ENCODE measurements around the gene CRHR1. TPM values are rescaled to one million over a fixed set of nuclear protein-coding genes. Genes with fewer than 3 reads are reported as not detected.

The CRHR1 gene
- total RNA-seq, 2 experiments from 2014 or later, result not detected

DNA sequence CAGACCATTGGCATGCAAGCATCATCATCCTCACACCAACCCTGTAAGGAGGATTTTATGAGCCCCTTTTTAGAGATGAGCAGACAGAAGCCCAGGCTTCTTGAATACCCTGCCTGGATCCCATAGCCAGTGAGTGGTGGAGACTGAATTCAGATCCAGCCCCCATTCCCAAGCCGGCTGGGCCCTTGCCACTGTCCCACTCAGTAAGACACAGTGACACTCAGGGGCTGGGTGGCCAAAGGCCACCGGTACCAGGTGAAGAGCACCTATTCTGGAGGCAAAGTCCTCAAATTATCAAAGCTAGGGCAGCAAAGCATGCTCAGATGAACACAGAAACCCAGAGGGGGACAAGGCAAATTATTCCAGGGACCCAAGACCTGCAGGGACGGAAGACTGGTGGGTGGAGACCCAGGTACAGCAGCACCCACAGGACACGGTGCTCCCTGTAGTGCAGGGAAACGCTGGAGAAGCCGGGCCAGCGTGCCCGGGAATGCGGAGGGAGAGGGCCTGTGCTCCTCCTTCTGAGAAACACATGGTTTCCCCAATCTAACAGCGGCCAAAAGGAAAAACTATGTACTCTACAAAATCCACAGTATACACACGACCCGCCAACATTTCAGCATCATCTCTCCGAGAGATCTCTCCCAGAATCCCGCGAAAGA lies 33.2 kb upstream of the CRHR1 start:
- Mint-ChIP-seq H3K36me3 (no peaks in the 10 kb centered on the region), H3K4me3 (no peak overlapping the region), H3K27me3 (peaks cover 11% of the 10 kb centered on the region), H3K27ac (no peak overlapping the region), H3K4me1 (ENCODE audit: low read depth) (no peaks in the 10 kb centered on the region), H3K9me3 (no peaks in the 10 kb centered on the region)
- no peak for DNase-seq
- ChIA-PET POLR2A (no interaction called here), CTCF (no interaction called here)
- intact Hi-C loops (cut with micrococcal nuclease), result no loop called here

DNA sequence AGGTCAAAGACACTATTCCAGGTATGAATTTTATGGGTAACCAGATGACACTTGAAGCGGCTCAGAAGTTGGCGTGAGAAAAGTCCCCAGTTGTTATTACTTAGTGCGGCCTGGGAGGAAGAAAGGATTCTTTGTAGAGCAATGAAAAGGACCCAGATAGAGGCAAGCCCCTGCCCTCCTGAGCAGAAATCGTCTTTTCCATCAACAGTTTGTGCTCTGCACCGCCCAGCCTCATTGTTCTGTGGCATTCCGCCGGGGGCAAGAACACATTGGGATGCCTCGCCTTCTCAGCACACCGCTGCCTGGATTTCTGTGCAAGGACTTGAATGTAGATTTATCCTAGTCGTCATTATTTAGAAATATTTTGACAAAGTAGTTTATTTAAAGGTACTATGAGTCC lies 32.7 kb upstream of the CRHR1 start:
- intact Hi-C loops (cut with micrococcal nuclease), result no loop called here
- H3K36me3 Mint-ChIP-seq, result no peaks in the 10 kb centered on the region
- POLR2A ChIA-PET, result no interaction called here

DNA sequence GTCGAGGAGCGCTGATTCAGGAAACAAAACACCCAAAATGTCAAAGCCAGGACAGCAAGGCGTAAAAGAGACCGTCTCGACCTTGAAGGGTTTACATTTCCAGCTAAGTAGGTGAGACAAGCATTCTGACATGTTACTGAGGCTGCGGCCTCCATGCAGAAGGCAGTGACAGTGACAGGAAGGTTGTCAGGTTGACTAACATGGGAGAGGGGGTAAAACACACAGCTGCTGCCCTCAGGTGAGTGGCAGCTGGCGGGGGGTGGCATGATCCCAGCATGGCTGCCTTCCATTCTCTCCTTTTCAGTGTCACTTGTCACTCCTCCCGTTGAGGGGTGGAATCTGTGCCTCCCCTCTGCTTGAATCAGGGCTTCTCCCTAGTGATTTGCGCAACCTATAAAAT lies 31.9 kb upstream of the CRHR1 start:
- H3K4me3 Mint-ChIP-seq, result no peak overlapping the region

More for the DNA sequence above, 32.7 kb upstream of the CRHR1 start:
- DNase-seq, result no peak
- Mint-ChIP-seq H3K27ac (no peak overlapping the region), H3K4me1 (ENCODE audit: low read depth) (no peaks in the 10 kb centered on the region), H3K27me3 (peaks cover 13% of the 10 kb centered on the region), H3K9me3 (no peaks in the 10 kb centered on the region), H3K4me3 (no peak overlapping the region)
- CTCF ChIA-PET, result no interaction called here

DNA sequence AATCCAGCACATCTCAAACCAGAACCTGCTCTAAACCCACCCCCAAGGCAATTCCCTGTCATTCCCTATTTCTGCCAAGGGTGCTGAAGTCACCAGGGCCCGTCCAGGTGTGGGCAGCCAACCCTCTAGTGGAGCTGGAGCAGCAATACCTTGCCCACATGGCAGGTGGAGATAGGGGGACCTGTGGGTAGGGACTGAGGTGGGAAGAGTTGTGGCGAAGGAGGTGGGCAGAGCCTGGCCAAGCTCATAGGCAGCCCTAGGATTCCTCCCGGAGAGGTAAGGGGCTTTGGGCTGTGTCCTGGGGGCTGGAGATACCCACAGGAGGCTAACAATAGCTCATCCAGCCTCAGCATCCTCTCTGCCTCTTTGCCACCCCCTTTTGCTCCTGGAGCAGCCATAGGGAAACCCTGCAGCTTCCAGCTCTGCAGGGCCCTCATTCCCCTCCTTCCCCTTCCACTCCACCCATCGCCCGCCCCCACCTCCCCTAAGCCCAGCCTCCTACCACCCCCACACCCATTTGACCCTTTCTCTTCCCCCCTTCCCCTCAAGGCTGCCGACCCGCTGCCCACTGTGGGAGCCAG lies 30.4 kb upstream of the CRHR1 start:
- Mint-ChIP-seq H3K9me3 (no peaks in the 10 kb centered on the region), H3K36me3 (no peaks in the 10 kb centered on the region), H3K4me1 (ENCODE audit: low read depth) (no peaks in the 10 kb centered on the region), H3K27me3 (peaks cover 19% of the 10 kb centered on the region), H3K4me3 (no peak overlapping the region), H3K27ac (no peak overlapping the region)
- CTCF ChIA-PET, result no interaction called here
- DNase-seq, result no peak
- POLR2A ChIA-PET, result no interaction called here
- intact Hi-C loops (cut with micrococcal nuclease), result no loop called here

More for the DNA sequence above, 31.9 kb upstream of the CRHR1 start:
- Mint-ChIP-seq H3K4me1 (ENCODE audit: low read depth) (no peaks in the 10 kb centered on the region), H3K9me3 (no peaks in the 10 kb centered on the region), H3K27me3 (peaks cover 19% of the 10 kb centered on the region), H3K36me3 (no peaks in the 10 kb centered on the region), H3K27ac (no peak overlapping the region)
- DNase-seq, result no peak
- CTCF ChIA-PET, result no interaction called here
- POLR2A ChIA-PET, result no interaction called here
- intact Hi-C loops (cut with micrococcal nuclease), result no loop called here

DNA sequence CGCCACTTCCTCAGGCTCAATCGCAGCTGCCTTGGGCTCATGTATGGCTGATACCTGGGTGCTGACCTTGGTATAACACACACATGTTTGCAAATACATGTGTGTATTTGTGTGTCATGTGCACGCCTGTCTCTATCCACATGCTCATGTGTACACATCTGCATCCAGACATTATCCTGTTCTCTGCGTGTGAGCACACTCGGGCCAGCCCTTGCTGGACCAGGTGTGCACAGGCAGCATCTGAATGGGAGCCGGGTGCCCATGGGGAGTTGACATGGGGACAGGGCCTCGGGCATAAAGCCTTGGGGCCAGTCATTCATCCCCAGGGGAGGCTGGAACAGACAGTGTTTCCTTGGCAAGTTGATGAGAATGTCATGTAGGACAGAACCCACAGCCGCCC lies 29.1 kb upstream of the CRHR1 start:
- intact Hi-C loops (cut with micrococcal nuclease), result no loop called here
- CTCF ChIA-PET, result interaction anchor here (0.6 kb wide), 1 partner anchor 1322 kb away, joined by 3 read pairs; no protein-coding TSS in a partner anchor
- Mint-ChIP-seq H3K9me3 (no peaks in the 10 kb centered on the region), H3K4me1 (ENCODE audit: low read depth) (no peaks in the 10 kb centered on the region), H3K4me3 (no peak overlapping the region), H3K27ac (no peak overlapping the region), H3K36me3 (no peaks in the 10 kb centered on the region), H3K27me3 (peaks cover 19% of the 10 kb centered on the region)
- no peak for DNase-seq
- POLR2A ChIA-PET, result no interaction called here

DNA sequence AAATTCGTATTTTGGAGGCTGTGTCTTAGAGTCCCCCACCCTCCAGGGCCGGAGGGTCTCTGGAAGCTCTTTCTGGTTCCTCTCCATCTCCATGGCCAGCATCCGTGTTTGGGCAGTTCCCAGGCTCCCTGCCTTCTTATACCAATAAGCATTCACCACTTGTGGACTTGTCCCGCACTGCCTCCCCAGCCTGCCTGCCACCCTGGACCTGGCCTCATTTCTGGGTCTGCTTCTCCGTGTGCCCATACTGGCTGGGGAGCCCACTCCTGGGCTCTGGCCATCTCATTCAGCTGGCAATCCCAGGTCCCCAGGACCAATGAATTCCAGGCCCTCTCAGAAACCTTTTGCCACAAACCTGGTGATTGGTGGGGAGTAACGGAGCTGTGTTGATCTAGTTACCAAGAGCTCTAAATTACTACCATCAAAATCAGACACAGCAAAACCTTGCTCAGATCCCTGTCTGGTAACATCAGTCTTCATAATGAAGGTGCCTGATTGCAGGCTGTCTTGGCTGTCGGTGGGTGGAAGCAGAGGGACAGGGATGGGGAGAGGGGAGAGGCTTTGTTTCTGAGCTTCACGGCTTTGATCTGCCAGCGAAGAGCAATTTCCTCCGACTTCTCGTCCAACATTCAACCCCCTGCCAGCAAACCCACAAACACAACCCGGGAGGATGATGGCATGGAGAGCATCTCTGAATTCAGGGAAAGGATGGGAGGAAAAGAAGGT lies 27.7 kb upstream of the CRHR1 start:
- Mint-ChIP-seq H3K9me3 (no peaks in the 10 kb centered on the region), H3K27me3 (peaks cover 19% of the 10 kb centered on the region), H3K4me1 (ENCODE audit: low read depth) (no peaks in the 10 kb centered on the region), H3K4me3 (no peak overlapping the region), H3K27ac (no peak overlapping the region), H3K36me3 (no peaks in the 10 kb centered on the region)
- intact Hi-C loops (cut with micrococcal nuclease), result no loop called here
- POLR2A ChIA-PET, result no interaction called here
- CTCF ChIA-PET, result interaction anchor here (1.0 kb wide), 1 partner anchor 75 kb away, joined by 3 read pairs; no protein-coding TSS in a partner anchor
- no peak for DNase-seq

DNA sequence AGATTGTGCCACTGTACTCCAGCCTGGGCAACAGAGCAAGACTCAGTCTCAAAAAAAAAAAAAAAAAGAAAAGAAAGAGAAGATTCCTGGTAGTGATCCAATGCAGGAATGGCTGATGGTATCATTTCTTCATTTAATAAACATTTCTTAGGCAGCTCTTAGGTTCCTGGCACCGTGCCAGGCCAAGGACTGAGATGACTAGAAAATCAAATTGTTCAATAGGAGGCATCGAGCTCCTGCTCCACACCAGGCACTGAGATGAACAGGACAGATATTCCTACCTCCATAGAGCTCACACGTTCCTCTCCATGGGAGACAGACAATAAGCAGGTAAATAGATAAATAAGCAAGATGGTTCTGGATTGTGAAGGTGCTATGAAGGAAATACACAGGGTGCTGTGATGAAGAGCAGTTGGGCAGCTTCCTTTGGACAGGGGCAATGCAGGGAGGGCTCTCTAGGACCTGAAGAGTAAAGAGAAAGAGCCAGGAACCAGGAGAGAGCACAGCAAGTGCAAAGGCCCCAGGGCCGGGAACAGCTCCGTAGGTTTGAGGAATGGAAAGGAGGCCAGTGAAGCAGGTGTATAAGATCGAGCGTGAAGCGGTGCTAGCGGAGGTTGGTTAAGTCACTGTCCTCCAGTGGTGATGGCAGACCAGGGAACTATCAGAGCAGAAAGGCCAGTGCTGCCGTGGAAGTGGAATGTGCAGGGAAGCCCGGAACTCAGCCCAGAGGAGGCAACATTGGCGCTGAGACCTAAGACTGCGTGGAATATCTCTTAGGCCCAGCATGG lies 26.5 kb upstream of the CRHR1 start:
- Mint-ChIP-seq H3K27me3 (peaks cover 19% of the 10 kb centered on the region), H3K4me3 (no peak overlapping the region), H3K27ac (no peak overlapping the region), H3K4me1 (ENCODE audit: low read depth) (no peaks in the 10 kb centered on the region), H3K36me3 (no peaks in the 10 kb centered on the region), H3K9me3 (no peaks in the 10 kb centered on the region)
- intact Hi-C loops (cut with micrococcal nuclease), result no loop called here
- ChIA-PET POLR2A (no interaction called here), CTCF (no interaction called here)
- DNase-seq, result no peak

DNA sequence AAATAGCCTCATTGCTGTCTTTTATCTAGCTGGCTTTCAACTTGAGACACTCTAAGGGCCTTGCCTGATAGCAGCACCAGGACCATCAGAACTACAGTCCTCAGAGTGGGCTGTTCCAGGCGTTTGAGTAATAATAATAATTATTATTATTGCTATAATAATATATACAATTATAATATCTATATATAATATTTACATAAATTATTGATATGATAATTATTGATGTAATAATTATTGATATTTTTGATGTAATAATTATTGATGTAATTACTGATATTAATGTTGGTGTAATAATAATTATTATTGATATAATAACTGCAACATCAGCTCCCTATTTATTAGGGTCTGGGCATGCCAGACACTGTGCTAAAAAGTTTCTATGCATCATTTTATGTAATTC lies 25.6 kb upstream of the CRHR1 start:
- ChIA-PET POLR2A (no interaction called here), CTCF (no interaction called here)
- intact Hi-C loops (cut with micrococcal nuclease), result no loop called here
- H3K4me3 Mint-ChIP-seq, result no peak overlapping the region
- peaks cover 23% of the 10 kb centered on the region for H3K27me3 Mint-ChIP-seq
- H3K36me3 Mint-ChIP-seq, result no peaks in the 10 kb centered on the region
- DNase-seq, result no peak
- H3K4me1 Mint-ChIP-seq (ENCODE audit: low read depth), result no peaks in the 10 kb centered on the region
- no peaks in the 10 kb centered on the region for H3K9me3 Mint-ChIP-seq
- H3K27ac Mint-ChIP-seq, result no peak overlapping the region

DNA sequence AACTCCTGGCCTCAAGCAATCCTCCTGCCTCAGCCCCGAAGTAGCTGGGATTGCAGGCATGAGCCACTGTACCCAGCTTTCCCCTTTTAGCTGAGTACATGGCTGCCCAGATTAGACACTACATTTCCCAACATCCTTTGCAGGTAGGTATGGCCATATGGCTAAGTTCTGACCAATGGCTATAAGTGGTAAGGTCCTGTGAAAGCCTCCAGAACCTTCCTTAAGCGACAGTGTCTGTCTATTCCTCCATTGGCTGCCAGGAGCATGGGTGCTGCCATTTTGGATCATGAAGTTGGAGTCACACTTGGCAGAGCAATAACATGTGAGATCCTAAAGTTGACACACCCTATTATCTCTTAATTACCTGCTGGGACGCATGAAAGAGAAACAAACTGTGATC lies 24.4 kb upstream of the CRHR1 start:
- Mint-ChIP-seq H3K9me3 (no peaks in the 10 kb centered on the region), H3K4me1 (ENCODE audit: low read depth) (no peaks in the 10 kb centered on the region), H3K4me3 (no peak overlapping the region), H3K36me3 (no peaks in the 10 kb centered on the region), H3K27ac (no peak overlapping the region), H3K27me3 (peaks cover 24% of the 10 kb centered on the region)
- DNase-seq, result no peak
- ChIA-PET POLR2A (no interaction called here), CTCF (interaction anchor here (0.9 kb wide), 1 partner anchor 71 kb away, joined by 3 read pairs; no protein-coding TSS in a partner anchor)
- intact Hi-C loops (cut with micrococcal nuclease), result no loop called here

DNA sequence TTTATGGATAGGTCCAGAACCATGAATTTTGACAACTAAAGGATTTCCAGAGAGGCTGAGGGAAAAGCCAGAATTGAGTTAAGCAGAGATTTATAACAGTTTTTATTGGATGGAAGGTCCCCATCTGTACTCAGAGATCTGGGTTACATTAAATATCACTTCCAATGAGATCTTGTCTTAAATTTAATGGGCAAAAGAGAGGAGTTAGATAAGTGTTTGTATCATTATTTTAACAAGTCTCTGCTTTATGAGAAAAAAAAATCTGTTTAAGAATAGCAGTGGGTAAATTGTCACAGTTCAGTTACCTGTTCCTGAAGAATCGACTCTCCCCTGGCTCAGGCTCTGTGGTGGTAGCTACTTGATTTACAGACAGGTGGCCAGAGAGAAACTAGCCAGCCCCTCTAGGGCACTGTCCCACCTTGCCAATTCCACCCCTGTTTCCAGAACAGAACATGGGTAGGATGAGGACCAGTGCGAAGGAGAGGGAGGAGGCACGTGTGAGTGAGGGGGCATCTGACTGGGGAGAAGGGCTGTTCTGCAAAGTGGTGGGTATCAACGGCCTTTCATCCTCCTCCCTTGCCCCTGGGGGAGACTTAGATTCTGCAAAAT lies 22.1 kb upstream of the CRHR1 start:
- POLR2A ChIA-PET, result no interaction called here
- no peak overlapping the region for H3K27ac Mint-ChIP-seq
- H3K4me3 Mint-ChIP-seq, result no peak overlapping the region
- no peaks in the 10 kb centered on the region for H3K4me1 Mint-ChIP-seq (ENCODE audit: low read depth)
- H3K36me3 Mint-ChIP-seq, result no peaks in the 10 kb centered on the region
- DNase-seq, result no peak
- intact Hi-C loops (cut with micrococcal nuclease), result no loop called here
- H3K9me3 Mint-ChIP-seq, result no peaks in the 10 kb centered on the region
- CTCF ChIA-PET, result no interaction called here
- peaks cover 11% of the 10 kb centered on the region for H3K27me3 Mint-ChIP-seq

DNA sequence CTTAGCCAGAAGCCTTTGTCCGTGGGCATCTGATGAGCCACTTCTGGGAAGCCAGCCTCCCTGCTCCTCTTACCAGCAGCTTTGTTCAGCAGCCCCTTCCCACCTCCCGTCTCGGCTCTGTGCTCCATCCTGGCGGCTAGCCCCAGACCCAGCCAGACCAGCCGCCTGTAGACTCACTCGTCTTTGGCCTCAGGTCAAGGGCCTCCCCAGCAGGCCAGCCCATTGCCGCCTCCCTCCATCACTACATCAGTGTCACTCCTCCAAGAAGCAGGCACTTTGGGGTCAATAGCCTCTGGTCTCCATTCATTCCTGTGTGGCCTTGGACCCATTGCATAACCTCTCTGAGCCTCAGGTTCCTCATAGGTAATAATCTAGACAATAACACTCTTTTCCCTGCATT lies 20.9 kb upstream of the CRHR1 start:
- POLR2A ChIA-PET, result no interaction called here

DNA sequence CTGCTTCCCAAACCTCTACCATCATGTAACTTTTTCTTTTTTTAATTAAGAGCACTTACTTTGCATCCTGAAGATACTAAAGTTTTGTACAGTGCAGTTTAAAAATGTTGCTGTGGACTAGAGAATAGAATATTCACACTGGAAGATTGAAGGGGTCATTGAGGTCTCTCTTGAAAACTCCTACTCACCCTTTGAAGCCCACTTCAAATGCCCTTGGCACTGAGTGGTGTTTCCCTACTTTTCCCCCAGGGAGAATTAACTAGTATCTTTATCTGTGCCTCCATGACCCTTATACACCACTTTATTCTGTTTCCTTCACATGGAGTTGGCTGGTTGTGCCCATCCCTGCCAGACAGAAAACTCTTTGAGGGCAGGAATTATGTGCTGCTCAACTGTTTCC lies 19.6 kb upstream of the CRHR1 start:
- H3K4me3 Mint-ChIP-seq, result no peak overlapping the region
- CTCF ChIA-PET, result no interaction called here

More for the DNA sequence above, 20.9 kb upstream of the CRHR1 start:
- no peak for DNase-seq
- Mint-ChIP-seq H3K27ac (no peak overlapping the region), H3K4me1 (ENCODE audit: low read depth) (no peaks in the 10 kb centered on the region), H3K36me3 (no peaks in the 10 kb centered on the region), H3K27me3 (peaks cover 16% of the 10 kb centered on the region), H3K4me3 (no peak overlapping the region), H3K9me3 (no peaks in the 10 kb centered on the region)
- intact Hi-C loops (cut with micrococcal nuclease), result no loop called here
- CTCF ChIA-PET, result no interaction called here

More for the DNA sequence above, 19.6 kb upstream of the CRHR1 start:
- intact Hi-C loops (cut with micrococcal nuclease), result no loop called here
- Mint-ChIP-seq H3K27me3 (peaks cover 21% of the 10 kb centered on the region), H3K4me1 (ENCODE audit: low read depth) (no peaks in the 10 kb centered on the region), H3K9me3 (no peaks in the 10 kb centered on the region), H3K36me3 (no peaks in the 10 kb centered on the region), H3K27ac (no peak overlapping the region)
- POLR2A ChIA-PET, result no interaction called here
- no peak for DNase-seq
